ENCODE measurements around the gene MTHFD2L.
A peak's percentile ranks its signal among the peaks of the same experiment; 100 is the strongest.

Gene MTHFD2L

GRCh38 chr4:74287164-74287563, 129.2 kb downstream of the MTHFD2L start:
- Histone ChIP-seq H3K4me3 (no peak overlapping the region), H3K27ac (no peak overlapping the region)

- Histone ChIP-seq H3K27ac (no peak overlapping the region), H3K4me3 (no peak overlapping the region)
These were observed 129.9 kb downstream of the MTHFD2L start for GRCh38 chr4:74287791-74288190.

- Histone ChIP-seq H3K4me3 (no peak overlapping the region), H3K27ac (no peak overlapping the region)
These were observed 133.6 kb downstream of the MTHFD2L start for GRCh38 chr4:74291471-74291870.

GRCh38 chr4:74292111-74292870, 134.4 kb downstream of the MTHFD2L start:
- no peak overlapping the region for H3K27ac ChIP-seq
- no peak overlapping the region for H3K4me3 ChIP-seq

- no peak overlapping the region for H3K27ac ChIP-seq
- no peak overlapping the region for H3K4me3 ChIP-seq
These were observed 135.6 kb downstream of the MTHFD2L start for GRCh38 chr4:74293558-74293957.

GRCh38 chr4:74294681-74295080, 136.8 kb downstream of the MTHFD2L start:
- H3K27ac ChIP-seq: no peak overlapping the region
- H3K4me3 ChIP-seq: no peak overlapping the region

- Histone ChIP-seq H3K27ac (no peak overlapping the region), H3K4me3 (no peak overlapping the region)
These were observed 139.6 kb downstream of the MTHFD2L start for GRCh38 chr4:74297539-74297938.

- H3K27ac ChIP-seq: no peak overlapping the region
- no peak overlapping the region for H3K4me3 ChIP-seq
These were observed 146.2 kb downstream of the MTHFD2L start for GRCh38 chr4:74304095-74304625.

GRCh38 chr4:74305000-74305399, 147.1 kb downstream of the MTHFD2L start:
- no peak overlapping the region for H3K4me3 ChIP-seq
- no peak overlapping the region for H3K27ac ChIP-seq

- Histone ChIP-seq H3K27ac (no peak overlapping the region), H3K4me3 (no peak overlapping the region)
These were observed 149.3 kb downstream of the MTHFD2L start for GRCh38 chr4:74307170-74307569.

- no peak within 1 kb of the TSS for H3K27ac ChIP-seq
- peak within 1 kb of the TSS in 1 of 7 experiments; percentile 1 for H3K4me3 ChIP-seq
These were observed 150.3 kb downstream of the MTHFD2L start, which contains the start of gene EPGN for GRCh38 chr4:74308215-74308614. EPGN (plus strand) TSS chr4:74308470; CDS start chr4:74308534, 64 bp downstream.

GRCh38 chr4:74309223-74309622, 151.3 kb downstream of the MTHFD2L start:
- no peak overlapping the region for H3K27ac ChIP-seq
- H3K4me3 ChIP-seq: no peak overlapping the region

- H3K27ac ChIP-seq: no peak overlapping the region
- H3K4me3 ChIP-seq: no peak overlapping the region
These were observed 153.9 kb downstream of the MTHFD2L start for GRCh38 chr4:74311696-74312313.

- H3K27ac ChIP-seq: no peak overlapping the region
- H3K4me3 ChIP-seq: no peak overlapping the region
These were observed 156.4 kb downstream of the MTHFD2L start for GRCh38 chr4:74314329-74314728.

- H3K4me3 ChIP-seq: no peak overlapping the region
- H3K27ac ChIP-seq: no peak overlapping the region
These were observed 157.0 kb downstream of the MTHFD2L start for GRCh38 chr4:74314944-74315343.

GRCh38 chr4:74315376-74315775, 157.5 kb downstream of the MTHFD2L start:
- Histone ChIP-seq H3K27ac (no peak overlapping the region), H3K4me3 (no peak overlapping the region)

- no peak overlapping the region for H3K4me3 ChIP-seq
- no peak overlapping the region for H3K27ac ChIP-seq
These were observed 158.5 kb downstream of the MTHFD2L start for GRCh38 chr4:74316397-74316796.

- Histone ChIP-seq H3K27ac (no peak overlapping the region), H3K4me3 (no peak overlapping the region)
These were observed 159.8 kb downstream of the MTHFD2L start for GRCh38 chr4:74317616-74318246.

GRCh38 chr4:74318276-74318675, 160.4 kb downstream of the MTHFD2L start:
- no peak overlapping the region for H3K4me3 ChIP-seq
- no peak overlapping the region for H3K27ac ChIP-seq

GRCh38 chr4:74319470-74319869, 161.6 kb downstream of the MTHFD2L start:
- H3K27ac ChIP-seq: no peak overlapping the region
- H3K4me3 ChIP-seq: no peak overlapping the region
